Measurements from ENCODE around the gene KCNH4.
"Not testable (repeated sequence)": the region's sequence is repeated elsewhere in the genome, so short reads cannot be mapped to it uniquely, and the experiment has no call there.

KCNH4 gene

GRCh38 chr17:42197564-42198156 lies 16.7 kb upstream of the KCNH4 start:
- DNase-seq (ENCODE audit: low read depth in 1 of 2, low spot score in 1 of 2): no peak

- DNase-seq (ENCODE audit: low read depth in 1 of 2, low spot score in 1 of 2): peak; percentile 59 to 63
Measured at GRCh38 chr17:42193969-42194899, 13.3 kb upstream of the KCNH4 start, which contains the start of gene GHDC. Gene GHDC (minus strand): TSS chr17:42194494. CDS start chr17:42193581, 913 bp downstream.

GRCh38 chr17:42193216-42193968 lies 12.4 kb upstream of the KCNH4 start:
- no peak for DNase-seq (ENCODE audit: low read depth in 1 of 2, low spot score in 1 of 2)

- no peak for DNase-seq (ENCODE audit: low read depth in 1 of 2, low spot score in 1 of 2)
Measured at GRCh38 chr17:42192189-42193126, 11.5 kb upstream of the KCNH4 start.

DNA sequence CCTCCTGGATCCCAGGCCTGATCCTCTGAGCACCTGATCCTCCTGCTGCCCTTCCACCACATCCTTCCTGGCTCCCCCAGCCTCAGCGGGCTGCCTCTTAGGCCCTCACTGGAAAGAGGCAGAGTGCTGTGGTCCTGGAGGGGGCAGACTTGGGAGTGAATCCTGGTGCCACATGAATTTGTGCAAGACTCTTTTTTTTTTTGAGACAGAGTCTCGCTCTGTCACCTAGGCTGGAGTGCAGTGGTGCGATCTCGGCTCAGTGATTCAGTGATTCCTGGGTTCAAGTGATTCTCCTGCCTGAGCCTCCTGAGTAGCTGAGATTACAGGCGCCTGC lies 10.3 kb upstream of the KCNH4 start:
- DNase-seq (ENCODE audit: low read depth in 1 of 2, low spot score in 1 of 2): no peak

DNA sequence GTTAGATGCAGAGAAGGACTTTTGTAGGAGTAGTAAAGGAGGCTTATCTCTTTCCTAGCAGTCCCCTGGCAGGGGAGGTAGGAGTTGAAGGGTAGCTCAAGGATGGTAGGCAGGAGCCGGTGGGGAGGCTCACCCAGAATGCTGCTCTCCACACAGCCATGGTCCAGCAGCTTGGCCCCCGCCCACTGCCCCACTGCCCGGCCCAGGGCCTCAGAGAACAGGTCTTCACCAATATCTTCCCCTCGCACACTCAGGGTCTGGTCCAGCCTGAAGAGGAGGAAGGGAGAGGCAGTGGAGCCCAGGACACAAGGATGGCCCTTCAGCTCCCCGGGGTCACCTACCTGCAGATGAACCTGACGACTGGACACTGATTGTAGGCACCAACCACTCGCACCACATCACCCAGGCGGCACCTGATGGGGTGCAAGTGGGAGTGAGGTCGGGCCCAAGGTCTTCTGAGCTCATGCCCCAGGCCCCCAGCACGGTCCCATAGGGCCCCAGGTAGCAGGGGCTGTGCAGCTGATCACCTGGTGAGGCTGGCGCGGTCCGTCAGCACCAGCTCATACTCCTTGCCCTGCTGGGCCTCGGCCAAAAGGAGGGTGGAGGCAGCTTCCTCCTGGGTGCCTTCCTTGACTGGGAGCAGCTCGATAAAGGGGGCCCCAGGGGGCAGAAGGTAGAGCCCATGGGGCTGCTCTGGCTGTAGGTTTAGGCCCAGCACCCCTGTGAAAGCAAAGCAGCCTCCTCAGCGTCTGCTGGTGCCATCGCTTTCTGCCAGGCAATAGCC lies 9.7 kb upstream of the KCNH4 start:
- no peak for DNase-seq (ENCODE audit: low read depth in 1 of 2, low spot score in 1 of 2)

- DNase-seq (ENCODE audit: low read depth in 1 of 2, low spot score in 1 of 2): no peak
Measured at GRCh38 chr17:42189651-42189965, 8.7 kb upstream of the KCNH4 start.

- no peak for DNase-seq (ENCODE audit: low read depth in 1 of 2, low spot score in 1 of 2)
Measured at GRCh38 chr17:42188749-42189650, 8.1 kb upstream of the KCNH4 start.

GRCh38 chr17:42187833-42188232 lies 6.9 kb upstream of the KCNH4 start:
- DNase-seq (ENCODE audit: low read depth in 1 of 2, low spot score in 1 of 2): no peak

- DNase-seq (ENCODE audit: low read depth in 1 of 2, low spot score in 1 of 2): not testable (repeated sequence)
Measured at GRCh38 chr17:42186191-42186590, 5.2 kb upstream of the KCNH4 start.

DNA sequence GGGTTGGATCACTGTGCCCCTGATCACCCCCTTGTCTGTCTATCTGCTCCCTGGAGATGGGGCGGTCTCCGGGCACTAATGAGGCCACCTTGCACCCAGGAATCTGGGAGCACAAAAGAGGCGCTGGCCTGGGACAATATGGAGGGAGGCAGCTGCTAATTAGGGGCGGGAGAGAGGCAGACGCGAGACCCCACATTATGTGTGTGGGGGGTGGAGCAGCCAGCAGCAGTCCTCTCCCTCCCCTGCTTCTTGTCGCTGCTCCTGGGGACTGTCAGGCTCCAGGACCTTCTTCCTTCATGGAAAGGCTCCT lies 4.6 kb upstream of the KCNH4 start:
- no peak for DNase-seq (ENCODE audit: low read depth in 1 of 2, low spot score in 1 of 2)

GRCh38 chr17:42184713-42185620 lies 4.0 kb upstream of the KCNH4 start, which contains the start of gene HCRT:
Gene HCRT (minus strand): TSS chr17:42185452. CDS start chr17:42185365, 87 bp downstream.
- no peak for DNase-seq (ENCODE audit: low read depth in 1 of 2, low spot score in 1 of 2)

- DNase-seq (ENCODE audit: low read depth in 1 of 2, low spot score in 1 of 2): peak; percentile 43 to 65
Measured at GRCh38 chr17:42183741-42184711, 3.1 kb upstream of the KCNH4 start.

DNA sequence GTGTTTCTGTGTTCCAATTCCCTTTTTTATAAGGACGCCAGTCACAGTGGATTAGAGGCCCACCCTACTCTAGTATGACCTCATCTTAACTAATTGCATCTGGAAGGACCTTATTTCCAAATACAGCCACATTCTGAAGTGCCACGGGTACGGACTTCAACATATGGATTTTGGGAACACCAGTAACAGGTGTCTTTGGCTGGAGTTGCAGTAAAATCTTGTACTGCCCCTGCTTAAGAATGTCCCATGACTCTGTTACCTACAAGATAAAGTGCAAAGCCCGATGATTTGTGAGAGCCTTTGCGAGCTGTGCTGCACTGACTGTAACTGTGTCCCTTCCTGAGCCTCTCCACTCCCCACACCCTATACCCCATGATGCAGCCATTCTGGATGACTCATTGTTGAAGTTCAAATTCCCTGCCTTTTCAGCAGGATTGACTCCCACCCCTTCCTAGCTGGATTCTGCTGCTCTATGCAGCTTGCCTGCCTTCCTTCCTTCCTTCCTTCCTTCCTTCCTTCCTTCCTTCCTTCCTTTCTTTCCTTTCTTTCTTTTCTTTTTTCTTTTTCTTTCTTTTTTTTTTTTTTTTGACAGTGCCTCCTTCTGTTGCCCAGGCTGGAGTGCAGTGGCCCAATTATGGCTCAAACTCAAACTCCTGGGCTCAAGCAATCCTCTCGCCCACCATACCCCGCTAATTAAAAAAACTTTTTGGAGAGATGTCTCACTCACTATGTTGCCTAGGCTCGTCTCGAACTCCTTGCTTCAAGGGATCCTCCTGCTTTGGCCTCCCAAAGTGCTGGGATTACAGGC lies 2.2 kb upstream of the KCNH4 start:
- DNase-seq (ENCODE audit: low read depth in 1 of 2, low spot score in 1 of 2): no peak

- no peak for DNase-seq (ENCODE audit: low read depth in 1 of 2, low spot score in 1 of 2)
Measured at GRCh38 chr17:42181851-42182207, 887 bp upstream of the KCNH4 start.

GRCh38 chr17:42180411-42180921 lies 476 bp downstream of the KCNH4 start:
- DNase-seq (ENCODE audit: low read depth in 1 of 2, low spot score in 1 of 2): no peak
